ENCODE measurements around the gene PTPRN2. TPM values are rescaled to one million over a fixed set of nuclear protein-coding genes. Genes with fewer than 3 reads are reported as not detected.
A peak's percentile ranks its signal among the peaks of the same experiment; 100 is the strongest.

Gene PTPRN2
- total and polyA plus RNA-seq, 2 of the 8 experiments (the other 6 are each of a cell fraction or from before 2014, with no cell fraction given) = 2.6 to 4.5 TPM

- CTCF ChIA-PET (ENCODE audit: partially characterized antibody) = no interaction called here
- DNase-seq (ENCODE audit: low read depth in 1 of 2, low spot score in 2 of 2) = peak in 1 of 2 experiments; percentile 41
- no peak for TF ChIP-seq SIN3A (conservative IDR thresholded peaks at IDR 0.05 in 1 of 2, IDR thresholded peaks at IDR 0.05 in 1 of 2; ENCODE audit: low read depth in 1 of 2, low read length in 2 of 2)
- no peak for TF ChIP-seq EP300 (IDR thresholded peaks at IDR 0.05; ENCODE audit: borderline replicate concordance in 1 of 2, low read depth in 2 of 2, low read length in 2 of 2)
- TF ChIP-seq SIRT6 (IDR thresholded peaks at IDR 0.05; ENCODE audit: low read length) = no peak
- TF ChIP-seq RBBP5 (IDR thresholded peaks at IDR 0.05; ENCODE audit: borderline replicate concordance, low read depth, low read length) = no peak
- no peak for TF ChIP-seq GTF2F1 (IDR thresholded peaks at IDR 0.05; ENCODE audit: borderline replicate concordance, low read depth, low read length)
- TF ChIP-seq TEAD4 (IDR thresholded peaks at IDR 0.05; ENCODE audit: low read depth, low read length) = no peak
- TF ChIP-seq POLR2AphosphoS5 (IDR thresholded peaks at IDR 0.05; ENCODE audit: low read depth, low read length) = no peak
- no peak for TF ChIP-seq CREB1 (IDR thresholded peaks at IDR 0.05)
- TF ChIP-seq JUN (IDR thresholded peaks at IDR 0.05; ENCODE audit: low read depth, low read length) = no peak
- TF ChIP-seq ATF2 (IDR thresholded peaks at IDR 0.05; ENCODE audit: low read length) = no peak
- no peak for TF ChIP-seq SP4 (IDR thresholded peaks at IDR 0.05; ENCODE audit: low read length)
- no peak for TF ChIP-seq EZH2 (IDR thresholded peaks at IDR 0.05; ENCODE audit: low read depth, low read length, severe bottlenecking)
Measured at GRCh38 chr7:158321056-158321700, 266.4 kb downstream of the PTPRN2 start.

More at GRCh38 chr7:158321056-158321700, 266.4 kb downstream of the PTPRN2 start:
- no peaks in the 10 kb centered on the region for H3K36me3 ChIP-seq (ENCODE audit: control insufficient read depth in 2 of 4, insufficient read depth in 4 of 4, low read length in 3 of 4)
- no peaks in the 10 kb centered on the region for H4K20me1 ChIP-seq (replicated peaks in 1 of 2; ENCODE audit: control insufficient read depth in 1 of 2, insufficient read depth in 2 of 2, low read length in 2 of 2)
- H3K56ac ChIP-seq (replicated peaks; ENCODE audit: insufficient read length, low read depth, low read length) = no peak overlapping the region
- no peak for FAIRE-seq
- peak overlapping the region; percentile 80 for H4K91ac ChIP-seq (replicated peaks; ENCODE audit: insufficient read length, low read length)
- H3K79me2 ChIP-seq (ENCODE audit: control insufficient read depth in 1 of 2, insufficient read depth in 2 of 2, low read length in 2 of 2) = no peaks in the 10 kb centered on the region
- H2BK12ac ChIP-seq (ENCODE audit: low read depth, low read length) = peak overlapping the region; percentile 84; the same call in 1 of the 2 replicates
- peak overlapping the region; percentile 27 for H3K4ac ChIP-seq (replicated peaks; ENCODE audit: insufficient read length, low read depth, low read length)
- no peak overlapping the region for H2BK15ac ChIP-seq (ENCODE audit: low read length)
- peaks cover 3% of the 10 kb centered on the region; the same call in 1 of the 2 replicates for H3K23me2 ChIP-seq (ENCODE audit: low read depth, low read length)
- WGBS, 2 experiments (ENCODE audit: extremely low coverage in 1 of 2, insufficient coverage in 1 of 2, insufficient read length in 1 of 2, insufficient replicate concordance in 2 of 2, low coverage in 1 of 2, low lambda C conversion rate in 2 of 2, missing lambda C conversion rate in 1 of 2) = 94% methylated on average over 28 of the region's 28 CpGs; no CpG with 5 or more reads in 1 of the 2 experiments
- no peak overlapping the region for H3K4me3 ChIP-seq (ENCODE audit: extremely low read depth in 1 of 4, insufficient read depth in 2 of 4, low read depth in 3 of 4, low read length in 4 of 4)
- no peak overlapping the region for H4K5ac ChIP-seq (ENCODE audit: insufficient read length, low read depth, low read length)
- H3K27me3 ChIP-seq (replicated peaks in 1 of 4; ENCODE audit: control insufficient read depth in 3 of 4, extremely low read depth in 1 of 4, insufficient read depth in 3 of 4, low read length in 3 of 4) = no peaks in the 10 kb centered on the region
- H2AK5ac ChIP-seq (ENCODE audit: low read depth, low read length) = no peak overlapping the region
- H2BK120ac ChIP-seq (replicated peaks; ENCODE audit: low read depth, low read length) = no peak overlapping the region
- H3K14ac ChIP-seq (ENCODE audit: insufficient read length) = no peak overlapping the region
- H3K9ac ChIP-seq (replicated peaks in 1 of 4; ENCODE audit: extremely low read depth in 1 of 4, low read depth in 3 of 4, low read length in 3 of 4) = no peak overlapping the region
- no peak overlapping the region for H2AFZ ChIP-seq (ENCODE audit: low read length)
- H3K79me1 ChIP-seq (ENCODE audit: low read depth, low read length) = no peaks in the 10 kb centered on the region
- 0 out of 2 replicates have a peak overlapping the region, but pooled peaks have one; percentile 61 for H2BK20ac ChIP-seq (ENCODE audit: low read length)
- H3K18ac ChIP-seq (ENCODE audit: extremely low read depth, low read length) = no peak overlapping the region
- H2BK5ac ChIP-seq (ENCODE audit: low read depth, low read length) = no peak overlapping the region
- H3K9me3 ChIP-seq (ENCODE audit: insufficient read depth in 2 of 2, low read depth in 1 of 2, low read length in 1 of 2) = peaks cover 9 to 52% of the 10 kb centered on the region in 2 experiments; a peak in 3 of 4 replicates
- H3K23ac ChIP-seq (ENCODE audit: insufficient read length) = no peak overlapping the region
- H4K8ac ChIP-seq (ENCODE audit: extremely low read depth, insufficient read depth, low read length) = no peak overlapping the region
- POLR2A ChIA-PET (ENCODE audit: partially characterized antibody) = no interaction called here
- H3K4me2 ChIP-seq (ENCODE audit: insufficient read depth in 1 of 2, low read depth in 2 of 2, low read length in 2 of 2) = no peak overlapping the region
- H3K27ac ChIP-seq (ENCODE audit: low read depth, low read length) = no peak overlapping the region
- H3K4me1 ChIP-seq (replicated peaks in 1 of 4; ENCODE audit: control insufficient read depth in 3 of 4, insufficient read depth in 4 of 4, low read length in 3 of 4) = peaks cover 0 to 26% (median 11%) of the 10 kb centered on the region in 4 experiments; a peak in 6 of 7 replicates

All from H1 (cell line).